Ishikawa (cell line): ENCODE data around the gene CDCP2.

ENCODE experiments used
- EP300 ChIP-seq: IDR thresholded peaks from 2 replicates; pipeline ENCODE4 v1.6.1; 2012; ENCODE audit warnings: borderline replicate concordance
- MAX ChIP-seq: IDR thresholded peaks from 2 replicates; pipeline ENCODE4 v1.6.1; 2012
- REST ChIP-seq: IDR thresholded peaks from 2 replicates; pipeline ENCODE4 v1.6.1; 2012; ENCODE audit warnings: low read depth, mild to moderate bottlenecking
- TCF12 ChIP-seq: IDR thresholded peaks from 2 replicates; pipeline ENCODE4 v1.6.1; 2012; ENCODE audit warnings: low read depth
- YY1 ChIP-seq: IDR thresholded peaks from 2 replicates; pipeline ENCODE4 v1.6.1; 2012; ENCODE audit warnings: low read depth

GRCh38 chr1:54118704-54119103, 34.1 kb downstream of the CDCP2 start:
- no peak for TF ChIP-seq YY1
- no peak for TF ChIP-seq REST
- TF ChIP-seq TCF12, result no peak
- TF ChIP-seq EP300, result no peak
- TF ChIP-seq MAX, result no peak
